ENCODE results near the gene HDAC2.
A peak's percentile ranks its signal among the peaks of the same experiment; 100 is the strongest.
"Not testable (repeated sequence)": the region's sequence is repeated elsewhere in the genome, so short reads cannot be mapped to it uniquely, and the experiment has no call there.

HDAC2 gene

DNA sequence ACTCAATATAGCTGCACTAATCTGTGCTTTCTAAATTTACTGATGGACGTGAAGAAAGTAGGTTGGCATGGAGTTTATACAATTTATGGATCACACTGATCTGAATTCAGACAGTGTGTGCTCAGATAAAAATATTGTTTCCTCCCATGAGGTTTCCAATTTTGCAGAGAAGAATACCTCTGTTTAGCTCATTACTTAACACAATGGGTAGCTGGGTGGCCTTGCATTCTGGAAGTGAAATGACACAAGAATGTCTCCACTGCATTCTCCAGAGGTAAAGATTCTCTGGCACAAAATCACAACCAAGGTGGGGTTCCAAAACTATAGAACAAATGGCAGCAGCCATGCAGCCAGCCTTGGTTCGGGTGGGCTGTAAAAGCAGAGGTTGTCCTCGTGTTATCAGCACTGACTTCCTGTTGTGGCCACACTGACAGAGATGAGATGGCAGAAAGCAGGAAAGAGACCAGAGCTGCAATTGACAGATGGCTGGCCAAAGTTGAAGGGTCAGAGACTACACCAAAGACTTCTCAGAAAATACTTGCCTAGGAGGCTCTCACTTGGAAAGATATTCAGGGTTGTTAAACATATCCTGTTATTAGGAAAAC, 50.2 kb downstream of the HDAC2 start:
- no peak overlapping the region for H3K4me3 ChIP-seq (ENCODE audit: low read depth, low read length)
- TF ChIP-seq CTCF (conservative IDR thresholded peaks at IDR 0.05; ENCODE audit: low read depth, low read length), result no peak
- DNase-seq (ENCODE audit: low read depth), result no peak

DNA sequence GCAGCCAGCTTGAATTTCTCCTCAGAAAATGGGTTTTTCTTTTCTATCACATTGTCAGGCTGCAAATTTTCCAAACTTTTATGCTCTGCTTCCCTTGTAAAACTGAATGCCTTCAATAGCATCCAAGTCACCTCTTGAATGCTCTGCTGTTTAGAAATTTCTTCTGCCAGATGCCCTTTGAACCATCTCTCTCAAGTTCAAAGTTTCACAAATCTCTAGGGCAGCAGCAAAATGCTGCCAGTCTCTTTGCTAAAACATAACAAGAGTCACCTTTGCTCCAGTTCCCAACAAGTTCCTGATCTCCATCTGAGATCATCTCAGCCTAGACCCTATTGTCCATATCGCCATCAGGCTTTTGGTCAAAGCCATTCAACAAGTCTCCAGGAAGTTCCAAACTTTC, 60.7 kb downstream of the HDAC2 start:
- not testable (repeated sequence) for H3K4me3 ChIP-seq (ENCODE audit: low read depth, low read length)

GRCh38 chr6:113909224-113909856, 61.6 kb downstream of the HDAC2 start:
- H3K4me3 ChIP-seq (ENCODE audit: low read depth, low read length), result peak overlapping the region; percentile 10
- peak; percentile 64 for TF ChIP-seq CTCF (conservative IDR thresholded peaks at IDR 0.05; ENCODE audit: low read depth, low read length)
- DNase-seq (ENCODE audit: low read depth), result peak; percentile 80

More for the DNA sequence above, 60.7 kb downstream of the HDAC2 start:
- not testable (repeated sequence) for DNase-seq (ENCODE audit: low read depth)

- DNase-seq (ENCODE audit: low read depth), result peak; percentile 32
- no peak overlapping the region for H3K4me3 ChIP-seq (ENCODE audit: low read depth, low read length)
- no peak for TF ChIP-seq CTCF (conservative IDR thresholded peaks at IDR 0.05; ENCODE audit: low read depth, low read length)
Measured at GRCh38 chr6:113908801-113909200, 62.1 kb downstream of the HDAC2 start.

GRCh38 chr6:113907102-113907815, 63.7 kb downstream of the HDAC2 start:
- H3K4me3 ChIP-seq (ENCODE audit: low read depth, low read length), result no peak overlapping the region
- peak; percentile 49 for TF ChIP-seq CTCF (conservative IDR thresholded peaks at IDR 0.05; ENCODE audit: low read depth, low read length)
- peak; percentile 61 for DNase-seq (ENCODE audit: low read depth)

DNA sequence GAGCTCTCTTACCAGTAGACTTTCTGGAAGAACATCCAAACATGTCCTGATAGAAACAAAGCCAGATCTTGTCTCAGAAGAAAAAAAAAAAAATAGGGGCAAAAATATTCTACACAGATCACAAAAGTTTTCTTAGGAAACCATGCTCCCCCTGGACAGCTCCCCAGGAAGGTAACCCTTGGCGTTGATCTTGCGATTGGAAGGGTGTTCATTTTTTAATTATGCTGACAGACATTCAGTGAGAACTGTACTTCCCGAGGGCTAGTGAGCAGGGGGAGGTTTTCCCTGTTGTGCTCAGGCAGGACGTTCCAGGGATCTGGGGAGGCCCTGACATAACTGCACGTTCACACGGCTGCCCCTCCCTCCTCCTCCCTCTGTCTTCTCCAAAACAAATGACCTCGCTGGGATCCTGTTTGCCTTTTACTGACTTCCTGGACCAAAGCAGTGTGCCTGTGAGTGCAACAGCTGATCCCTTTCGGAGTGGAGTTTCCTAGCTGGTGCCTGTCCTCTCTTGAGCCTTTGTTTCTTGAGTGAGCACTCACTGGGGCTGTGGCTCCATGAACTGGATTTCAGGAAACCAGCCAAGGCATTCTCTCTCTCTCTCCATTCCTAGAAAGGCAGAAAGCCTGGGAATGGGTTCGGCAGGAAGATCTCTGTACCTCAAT, 67.2 kb downstream of the HDAC2 start:
- DNase-seq (ENCODE audit: low read depth), result peak; percentile 26
- no peak for TF ChIP-seq CTCF (conservative IDR thresholded peaks at IDR 0.05; ENCODE audit: low read depth, low read length)
- H3K4me3 ChIP-seq (ENCODE audit: low read depth, low read length), result no peak overlapping the region

DNA sequence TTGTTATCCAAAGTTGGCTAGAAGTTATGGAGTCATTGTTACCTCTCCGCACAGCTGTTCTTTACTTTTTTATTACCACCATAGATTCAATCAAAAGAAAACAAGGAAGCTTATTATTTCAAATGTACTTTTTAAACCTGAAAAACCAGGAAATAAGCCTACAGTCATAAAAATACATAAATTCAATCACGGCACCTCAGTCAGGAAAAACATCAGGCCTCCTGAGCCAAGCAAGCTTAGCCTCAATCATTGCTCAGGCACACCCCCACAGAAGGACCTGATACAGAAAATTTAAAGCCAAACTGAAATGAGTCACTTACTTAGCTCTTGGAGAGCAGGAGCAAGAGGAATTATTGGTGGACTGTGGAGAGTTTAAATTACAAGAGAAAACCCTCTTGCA, 69.5 kb downstream of the HDAC2 start:
- DNase-seq (ENCODE audit: low read depth), result peak; percentile 23
- no peak for TF ChIP-seq CTCF (conservative IDR thresholded peaks at IDR 0.05; ENCODE audit: low read depth, low read length)
- H3K4me3 ChIP-seq (ENCODE audit: low read depth, low read length), result no peak overlapping the region

Data from choroid plexus epithelial cell (primary cell).